Measurements from ENCODE around the gene RTN1.

The RTN1 gene

GRCh38 chr14:59601056-59601455, 269.5 kb downstream of the RTN1 start:
- no peak for DNase-seq

- DNase-seq, result no peak
These were observed 270.2 kb downstream of the RTN1 start for GRCh38 chr14:59600211-59600945.

GRCh38 chr14:59595071-59595470, 275.5 kb downstream of the RTN1 start:
- DNase-seq, result no peak

GRCh38 chr14:59591641-59592370, 278.8 kb downstream of the RTN1 start:
- no peak for DNase-seq

GRCh38 chr14:59588101-59588500, 282.5 kb downstream of the RTN1 start:
- DNase-seq, result no peak

GRCh38 chr14:59585891-59586554, 284.6 kb downstream of the RTN1 start:
- no peak for DNase-seq

- DNase-seq, result no peak
These were observed 286.8 kb downstream of the RTN1 start for GRCh38 chr14:59583755-59584154.

- no peak for DNase-seq
These were observed 287.6 kb downstream of the RTN1 start for GRCh38 chr14:59582845-59583509.

- no peak for DNase-seq
These were observed 288.4 kb downstream of the RTN1 start for GRCh38 chr14:59582161-59582560.

- no peak for DNase-seq
These were observed 289.7 kb downstream of the RTN1 start for GRCh38 chr14:59580911-59581310.

GRCh38 chr14:59576332-59577294, 294.0 kb downstream of the RTN1 start, which contains the start of gene CCDC175:
Gene CCDC175 (minus strand): TSS chr14:59576812. CDS start chr14:59576775, 37 bp downstream.
- DNase-seq, result peak; percentile 79 to 80

- DNase-seq, result no peak
These were observed 300.5 kb downstream of the RTN1 start for GRCh38 chr14:59570122-59570521.

- DNase-seq, result no peak
These were observed 303.9 kb downstream of the RTN1 start for GRCh38 chr14:59566725-59567124.

- DNase-seq, result no peak
These were observed 304.3 kb downstream of the RTN1 start for GRCh38 chr14:59566296-59566695.

- DNase-seq, result no peak
These were observed 305.5 kb downstream of the RTN1 start for GRCh38 chr14:59565087-59565486.

GRCh38 chr14:59564366-59564765, 306.2 kb downstream of the RTN1 start:
- no peak for DNase-seq

GRCh38 chr14:59547310-59547709, 323.3 kb downstream of the RTN1 start:
- DNase-seq, result no peak
